IPS DF 6.9 (cell line): ENCODE data around the gene TMX1.

ENCODE experiments used
- DNase-seq: peaks from one replicate; pipeline ENCODE4 v3.0.0-alpha.2; 2013; ENCODE audit warnings: low read depth, low spot score
- H3K27ac ChIP-seq: one replicate; pipeline ENCODE4 v1.5.1; 2013; ENCODE audit warnings: low read length, control low read depth
- H3K27me3 ChIP-seq: 2 replicates; pipeline ENCODE4 v1.6.1; 2013; ENCODE audit warnings: mild to moderate bottlenecking, low read length; ENCODE audit not compliant: control insufficient read depth, insufficient read depth
- H3K36me3 ChIP-seq: 2 replicates; pipeline ENCODE4 v1.6.1; 2013; ENCODE audit warnings: low read length; ENCODE audit not compliant: control insufficient read depth, insufficient read depth
- H3K4me1 ChIP-seq: 2 replicates; pipeline ENCODE4 v1.6.1; 2013; ENCODE audit warnings: low read length; ENCODE audit not compliant: control insufficient read depth, insufficient read depth
- H3K4me3 ChIP-seq: 2 replicates; pipeline ENCODE4 v1.5.1; 2013; ENCODE audit warnings: mild to moderate bottlenecking, low read length
- H3K9me3 ChIP-seq: 2 replicates; pipeline ENCODE4 v1.6.1; 2013; ENCODE audit warnings: low read length, inconsistent platforms; ENCODE audit not compliant: control insufficient read depth, insufficient read depth
- WGBS: extraction: QIAGEN DNeasy Blood & Tissue Kit; methylation state at CpG from one replicate; pipeline ENCODE4 v1.1.7; 2013; ENCODE audit warnings: mixed read lengths, missing lambda C conversion rate; ENCODE audit not compliant: insufficient read length, insufficient coverage; 5-methylcytosine and 5-hydroxymethylcytosine counted together

The TMX1 gene

DNA sequence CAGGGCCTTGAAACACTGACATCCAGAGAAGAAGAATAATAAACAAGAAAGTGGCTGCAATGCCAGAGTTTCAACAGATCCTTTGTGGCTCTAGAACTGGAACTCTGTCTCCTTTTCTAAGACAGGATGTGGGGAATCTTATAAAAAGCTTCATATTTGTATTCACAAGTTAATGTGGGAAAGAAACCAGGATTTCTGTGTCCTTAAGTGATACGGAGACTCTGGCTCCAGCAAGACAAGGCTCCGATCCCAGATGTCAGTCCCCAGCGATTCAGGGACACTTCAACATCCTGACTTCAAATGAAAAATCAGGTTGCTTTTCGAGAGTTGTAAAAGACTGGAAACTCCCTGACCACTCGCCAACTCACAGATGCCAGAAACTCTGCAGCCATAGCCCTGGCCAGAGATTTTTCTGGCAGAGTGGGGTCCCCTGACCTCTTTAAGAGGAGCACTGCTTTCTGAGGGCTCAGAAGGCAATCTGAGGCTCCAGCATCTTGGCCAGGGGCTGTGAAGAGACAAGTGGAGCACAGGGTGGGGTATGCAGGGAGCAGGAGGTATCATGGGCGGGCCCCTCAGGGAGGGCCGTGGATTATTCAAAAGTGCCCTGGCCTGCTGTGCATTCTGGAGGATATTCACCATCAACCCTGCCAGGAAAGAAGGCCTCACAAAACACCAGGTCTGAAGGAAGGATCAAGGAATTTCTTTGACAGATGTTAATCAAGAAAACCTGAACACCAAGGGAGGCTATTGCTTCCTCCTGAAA, 53.3 kb downstream of the TMX1 start:
- Histone ChIP-seq H3K36me3 (peaks cover 2% of the 10 kb centered on the region; the same call in 1 of the 2 replicates), H3K9me3 (no peaks in the 10 kb centered on the region), H3K4me3 (no peak overlapping the region), H3K4me1 (no peaks in the 10 kb centered on the region), H3K27ac (no peak overlapping the region), H3K27me3 (no peaks in the 10 kb centered on the region)
- WGBS, result no CpG with 5 or more reads among the region's 7 CpGs
- no peak for DNase-seq

DNA sequence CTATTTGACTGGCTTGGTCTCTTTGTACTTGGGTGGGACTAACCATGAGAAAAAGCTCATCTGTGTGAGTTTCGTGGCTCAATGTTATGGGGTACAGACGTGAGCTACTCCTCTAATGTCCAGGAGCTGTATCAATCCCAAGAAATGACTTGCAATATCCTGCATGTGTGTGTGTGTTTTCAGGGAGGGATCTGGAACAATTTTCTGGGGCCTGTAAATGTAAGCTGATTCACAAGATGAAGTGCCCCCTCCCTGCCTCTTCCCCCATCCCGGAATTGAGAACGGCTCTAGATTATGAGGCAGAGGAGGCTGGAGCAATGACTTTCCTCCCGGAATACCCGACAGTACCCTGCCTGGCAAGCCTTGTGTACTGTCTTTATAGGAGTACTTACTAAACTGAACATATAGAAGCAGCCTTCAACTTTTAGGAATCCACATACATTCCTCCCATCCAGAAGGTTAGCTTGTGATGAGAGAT, 53.9 kb downstream of the TMX1 start:
- peaks cover 2% of the 10 kb centered on the region; the same call in 1 of the 2 replicates for H3K36me3 ChIP-seq
- WGBS, result no CpG with 5 or more reads among the region's 6 CpGs
- no peaks in the 10 kb centered on the region for H3K27me3 ChIP-seq
- H3K27ac ChIP-seq, result no peak overlapping the region
- H3K4me1 ChIP-seq, result no peaks in the 10 kb centered on the region
- H3K9me3 ChIP-seq, result no peaks in the 10 kb centered on the region
- no peak overlapping the region for H3K4me3 ChIP-seq
- DNase-seq, result no peak

DNA sequence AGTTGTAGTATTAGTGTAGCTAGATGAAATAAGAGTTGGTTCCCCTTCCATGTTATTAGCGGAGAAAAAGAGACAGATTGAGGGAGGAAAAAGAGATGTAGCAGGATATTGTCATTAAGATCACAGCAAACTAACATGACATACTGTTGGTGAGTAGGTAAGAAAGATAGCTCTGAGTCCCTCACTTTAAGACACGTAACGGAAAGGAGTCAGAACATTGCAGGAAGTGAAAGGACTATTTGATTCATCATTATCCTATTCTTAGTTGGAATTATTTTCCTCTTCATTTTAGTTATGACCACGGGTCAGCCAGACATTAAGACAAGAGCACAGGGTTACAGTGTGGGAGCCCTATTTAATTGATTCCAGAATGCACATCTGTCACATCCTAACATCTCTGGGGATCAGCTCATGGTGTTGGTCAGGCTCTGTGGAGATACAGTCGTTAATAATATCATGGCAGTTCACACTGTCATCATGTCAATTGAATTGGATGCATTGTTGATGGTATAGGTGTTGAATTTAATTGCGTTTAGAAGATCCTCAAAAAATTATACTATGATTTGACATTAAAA, 55.0 kb downstream of the TMX1 start:
- no peak for DNase-seq
- no CpG with 5 or more reads among the region's 6 CpGs for WGBS
- no peaks in the 10 kb centered on the region for H3K27me3 ChIP-seq
- no peak overlapping the region for H3K27ac ChIP-seq
- no peaks in the 10 kb centered on the region for H3K4me1 ChIP-seq
- no peaks in the 10 kb centered on the region for H3K9me3 ChIP-seq
- H3K4me3 ChIP-seq, result no peak overlapping the region
- peaks cover 2% of the 10 kb centered on the region; the same call in 1 of the 2 replicates for H3K36me3 ChIP-seq

DNA sequence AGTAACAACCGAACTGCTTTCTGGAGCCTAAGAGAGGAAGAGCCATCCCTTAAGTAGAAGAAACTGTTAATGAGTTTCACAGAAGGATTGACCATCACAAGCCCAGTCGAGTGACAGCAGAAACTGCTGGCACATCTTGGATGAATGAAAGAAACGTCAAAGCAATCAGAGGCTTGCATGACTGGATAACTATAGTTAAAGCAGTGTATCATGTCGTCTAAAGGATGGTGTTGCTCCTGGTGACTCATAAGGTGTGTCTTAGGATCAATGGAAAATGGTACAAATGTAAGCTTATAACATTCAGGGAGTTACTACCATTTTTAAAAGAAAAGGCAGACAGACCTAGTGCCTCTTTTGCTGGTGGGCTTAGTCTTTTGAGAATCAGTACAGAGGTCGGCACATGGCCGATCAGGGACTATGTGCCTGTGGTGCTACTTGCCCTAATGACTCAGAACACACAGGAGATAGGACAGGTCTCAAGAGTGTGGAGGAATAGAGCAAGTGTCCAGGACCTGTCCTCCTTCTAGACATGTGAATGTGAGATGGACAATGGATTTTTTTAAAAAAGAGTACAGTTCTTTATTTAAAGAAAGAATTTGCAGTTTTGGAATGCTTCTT, 55.7 kb downstream of the TMX1 start:
- H3K9me3 ChIP-seq, result no peaks in the 10 kb centered on the region
- no peaks in the 10 kb centered on the region for H3K4me1 ChIP-seq
- H3K27me3 ChIP-seq, result no peaks in the 10 kb centered on the region
- no peak overlapping the region for H3K27ac ChIP-seq
- peaks cover 2% of the 10 kb centered on the region; the same call in 1 of the 2 replicates for H3K36me3 ChIP-seq
- no peak overlapping the region for H3K4me3 ChIP-seq
- no peak for DNase-seq
- WGBS, result no CpG with 5 or more reads among the region's 6 CpGs

GRCh38 chr14:51297066-51297465, 57.0 kb downstream of the TMX1 start:
- DNase-seq, result no peak
- Histone ChIP-seq H3K27ac (no peak overlapping the region), H3K4me1 (no peaks in the 10 kb centered on the region), H3K36me3 (no peaks in the 10 kb centered on the region), H3K27me3 (no peaks in the 10 kb centered on the region), H3K9me3 (no peaks in the 10 kb centered on the region), H3K4me3 (no peak overlapping the region)
- WGBS, result no CpG with 5 or more reads among the region's 3 CpGs

DNA sequence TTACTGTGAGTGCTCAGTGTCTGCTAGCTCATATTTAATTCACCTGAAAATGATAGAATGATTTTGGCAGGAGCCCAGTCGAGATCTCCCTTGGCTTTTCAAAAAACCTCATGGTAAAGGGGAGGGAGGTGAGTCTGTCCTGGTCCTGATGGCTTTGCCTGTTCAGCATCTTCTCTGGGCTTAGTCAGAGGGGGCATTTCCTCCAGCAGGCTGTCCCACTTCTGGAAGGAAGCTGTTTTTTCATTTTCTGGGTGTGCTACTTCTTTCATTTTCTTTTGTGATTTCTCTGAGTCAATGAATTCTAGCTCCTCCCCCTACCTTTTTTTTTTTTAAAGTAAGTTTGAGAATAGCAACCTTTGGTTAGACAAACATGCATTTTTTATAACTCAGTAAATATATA, 58.8 kb downstream of the TMX1 start:
- no CpG with 5 or more reads among the region's 1 CpG for WGBS
- H3K9me3 ChIP-seq, result no peaks in the 10 kb centered on the region

DNA sequence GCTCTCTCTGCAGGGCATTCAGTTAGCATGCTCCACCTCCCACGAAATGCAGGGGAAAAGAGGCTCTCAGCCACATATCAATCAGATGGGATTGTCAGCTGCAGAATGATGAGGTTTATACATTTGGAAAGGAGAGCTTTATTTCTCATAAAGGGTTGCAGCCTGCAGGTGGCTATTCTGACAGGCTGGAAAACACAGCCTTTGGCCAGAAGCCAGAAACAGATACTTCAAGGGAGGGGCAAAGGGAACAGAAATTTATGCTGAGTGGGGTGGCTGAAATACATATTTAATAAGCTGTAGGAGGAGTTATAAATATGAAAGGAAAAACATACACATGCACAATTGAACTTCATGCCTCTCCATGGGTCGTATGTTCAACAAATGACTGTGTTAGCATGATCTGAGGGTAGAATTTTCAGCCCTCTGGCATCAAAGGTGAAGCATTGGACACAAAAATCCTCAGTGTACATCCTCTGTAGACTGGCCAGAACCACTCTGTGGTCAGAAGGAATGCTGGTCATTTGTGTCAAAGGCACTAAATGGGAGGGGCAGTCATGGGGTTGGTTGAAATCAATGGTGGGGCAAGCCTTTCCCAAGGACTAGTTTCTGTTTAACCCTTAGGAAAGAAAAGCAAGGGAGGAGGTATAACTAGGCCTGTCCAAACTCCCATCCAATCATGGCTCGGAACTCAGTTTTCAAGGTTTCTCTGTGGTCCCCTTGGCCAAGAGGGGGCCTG, 62.4 kb downstream of the TMX1 start:
- WGBS, result no CpG with 5 or more reads among the region's 3 CpGs
- H3K9me3 ChIP-seq, result no peaks in the 10 kb centered on the region
- no peak for DNase-seq
- H3K36me3 ChIP-seq, result no peaks in the 10 kb centered on the region
- H3K27ac ChIP-seq, result no peak overlapping the region
- H3K27me3 ChIP-seq, result no peaks in the 10 kb centered on the region
- no peaks in the 10 kb centered on the region for H3K4me1 ChIP-seq
- no peak overlapping the region for H3K4me3 ChIP-seq

More for the DNA sequence above, 58.8 kb downstream of the TMX1 start:
- DNase-seq, result no peak
- Histone ChIP-seq H3K36me3 (no peaks in the 10 kb centered on the region), H3K4me3 (no peak overlapping the region), H3K4me1 (no peaks in the 10 kb centered on the region), H3K27me3 (no peaks in the 10 kb centered on the region), H3K27ac (no peak overlapping the region)

DNA sequence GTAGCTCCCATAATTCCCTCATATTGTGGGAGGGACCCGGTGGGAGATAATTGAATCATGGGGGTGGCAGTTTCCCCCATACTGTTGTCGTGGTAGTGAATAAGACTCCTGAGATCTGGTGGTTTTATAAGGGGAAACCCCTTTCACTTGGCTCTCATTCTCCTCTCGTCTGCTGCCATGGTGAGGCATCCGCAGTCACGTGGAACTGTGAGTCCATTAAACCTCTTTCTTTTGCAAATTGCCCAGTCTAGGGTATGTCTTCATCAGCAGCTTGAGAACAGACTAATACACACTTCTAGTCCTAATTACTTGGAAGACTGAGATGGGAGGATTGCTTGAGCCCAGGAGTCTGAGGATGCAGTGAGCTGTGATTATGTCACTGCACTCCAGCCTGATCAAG, 64.4 kb downstream of the TMX1 start:
- no CpG with 5 or more reads among the region's 5 CpGs for WGBS
- Histone ChIP-seq H3K27me3 (no peaks in the 10 kb centered on the region), H3K27ac (no peak overlapping the region), H3K4me3 (no peak overlapping the region), H3K36me3 (no peaks in the 10 kb centered on the region), H3K9me3 (no peaks in the 10 kb centered on the region), H3K4me1 (no peaks in the 10 kb centered on the region)
- DNase-seq, result no peak

- no peak for DNase-seq
- Histone ChIP-seq H3K9me3 (no peaks in the 10 kb centered on the region), H3K27ac (no peak overlapping the region), H3K36me3 (no peaks in the 10 kb centered on the region), H3K4me1 (no peaks in the 10 kb centered on the region), H3K4me3 (no peak overlapping the region), H3K27me3 (no peaks in the 10 kb centered on the region)
- no CpG with 5 or more reads among the region's 4 CpGs for WGBS
Measured at GRCh38 chr14:51304941-51305340, 64.9 kb downstream of the TMX1 start.

GRCh38 chr14:51305751-51306150, 65.7 kb downstream of the TMX1 start:
- H3K9me3 ChIP-seq, result no peaks in the 10 kb centered on the region
- H3K36me3 ChIP-seq, result no peaks in the 10 kb centered on the region
- H3K27me3 ChIP-seq, result no peaks in the 10 kb centered on the region
- no peak overlapping the region for H3K4me3 ChIP-seq
- H3K4me1 ChIP-seq, result no peaks in the 10 kb centered on the region
- no peak for DNase-seq
- H3K27ac ChIP-seq, result no peak overlapping the region
- no CpG with 5 or more reads among the region's 1 CpG for WGBS
